ENCODE results near the gene FYB1. TPM values are rescaled to one million over a fixed set of nuclear protein-coding genes. Genes with fewer than 3 reads are reported as not detected.

FYB1 gene
- total RNA-seq, 1 experiment from 2014 or later, result 0.46 TPM

- ATAC-seq (no peak), DNase-seq (ENCODE audit: low read depth, low spot score) (no peak)
- in situ Hi-C loops (cut with HindIII; ENCODE audit: low pct_unique_long_range_greater_than_20kb, low sequenced_read_pairs) (no loop called here), intact Hi-C loops (cut with micrococcal nuclease; ENCODE audit: unreplicated experiment) (loop anchor here (10.0 kb wide), 1 partner anchor 125 kb away; no protein-coding TSS in a partner anchor)
- H3K36me3 ChIP-seq (ENCODE audit: control insufficient read depth, insufficient read depth, low read length), result no peaks in the 10 kb centered on the region
- no peaks in the 10 kb centered on the region for H3K9me3 ChIP-seq (ENCODE audit: control insufficient read depth, insufficient read depth, low read depth, low read length)
- no TSS peak for BruUV-seq (replicated peaks)
- H3K27ac ChIP-seq (ENCODE audit: low read length), result no peak overlapping the region
- no peak overlapping the region for H3K4me3 ChIP-seq (ENCODE audit: low read depth in 2 of 2, low read length in 2 of 2)
- H3K4me1 ChIP-seq (ENCODE audit: control insufficient read depth, insufficient read depth, low read length), result no peaks in the 10 kb centered on the region
- no peak for TF ChIP-seq SIN3A (IDR thresholded peaks at IDR 0.05; ENCODE audit: borderline replicate concordance, insufficient read depth, low read depth, low read length)
- TF ChIP-seq CTCF (IDR thresholded peaks at IDR 0.05), result no peak
- no peak for TF ChIP-seq REST (IDR thresholded peaks at IDR 0.05; ENCODE audit: insufficient read depth in 1 of 2, low read depth in 2 of 2, low read length in 1 of 2)
- TF ChIP-seq TCF7L2 (IDR thresholded peaks at IDR 0.05; ENCODE audit: low read depth, low read length), result no peak
- TF ChIP-seq POLR2AphosphoS5 (IDR thresholded peaks at IDR 0.05; ENCODE audit: low read depth, low read length), result no peak
- POLR2A ChIA-PET, result no interaction called here
- CTCF ChIA-PET, result no interaction called here
- peaks cover 5% of the 10 kb centered on the region; the same call in 1 of the 2 replicates for H3K27me3 ChIP-seq (ENCODE audit: control insufficient read depth, insufficient read depth, low read length)
Measured at GRCh38 chr5:39159811-39160490, 59.4 kb downstream of the FYB1 start.

GRCh38 chr5:39158786-39159185, 60.6 kb downstream of the FYB1 start:
- POLR2A ChIA-PET, result no interaction called here
- ATAC-seq (no peak), DNase-seq (ENCODE audit: low read depth, low spot score) (no peak)
- no peaks in the 10 kb centered on the region for H3K4me1 ChIP-seq (ENCODE audit: control insufficient read depth, insufficient read depth, low read length)
- intact Hi-C loops (cut with micrococcal nuclease; ENCODE audit: unreplicated experiment) (loop anchor here (10.0 kb wide), 1 partner anchor 126 kb away; no protein-coding TSS in a partner anchor), in situ Hi-C loops (cut with HindIII; ENCODE audit: low pct_unique_long_range_greater_than_20kb, low sequenced_read_pairs) (no loop called here)
- H3K27ac ChIP-seq (ENCODE audit: low read length), result no peak overlapping the region
- peaks cover 5% of the 10 kb centered on the region; the same call in 1 of the 2 replicates for H3K27me3 ChIP-seq (ENCODE audit: control insufficient read depth, insufficient read depth, low read length)
- CTCF ChIA-PET, result no interaction called here
- no TSS peak for BruUV-seq (replicated peaks)
- H3K4me3 ChIP-seq (ENCODE audit: low read depth in 2 of 2, low read length in 2 of 2), result no peak overlapping the region
- no peak for TF ChIP-seq CTCF (IDR thresholded peaks at IDR 0.05)
- no peak for TF ChIP-seq TCF7L2 (IDR thresholded peaks at IDR 0.05; ENCODE audit: low read depth, low read length)
- no peak for TF ChIP-seq SIN3A (IDR thresholded peaks at IDR 0.05; ENCODE audit: borderline replicate concordance, insufficient read depth, low read depth, low read length)
- no peak for TF ChIP-seq REST (IDR thresholded peaks at IDR 0.05; ENCODE audit: insufficient read depth in 1 of 2, low read depth in 2 of 2, low read length in 1 of 2)
- TF ChIP-seq POLR2AphosphoS5 (IDR thresholded peaks at IDR 0.05; ENCODE audit: low read depth, low read length), result no peak
- H3K36me3 ChIP-seq (ENCODE audit: control insufficient read depth, insufficient read depth, low read length), result no peaks in the 10 kb centered on the region
- no peaks in the 10 kb centered on the region for H3K9me3 ChIP-seq (ENCODE audit: control insufficient read depth, insufficient read depth, low read depth, low read length)

All from Panc1 (cell line).